Keratinocyte (primary cell): ENCODE results near the gene GSTO2. TPM values are rescaled to one million over a fixed set of nuclear protein-coding genes. Genes with fewer than 3 reads are reported as not detected.

ENCODE experiments used
- DNase-seq: peaks from one replicate; pipeline ENCODE4 v3.0.0-alpha.2; 2011; ENCODE audit warnings: low read depth, missing footprints, low spot score
- FAIRE-seq: peaks from 2 replicates; lab custom pipeline; 2011; peaks lifted over from hg19 to GRCh38; lab: Jason Lieb, UNC
- H2AFZ ChIP-seq: 2 replicates; pipeline ENCODE4 v1.6.0; 2012; ENCODE audit warnings: low read length, control low read depth, inconsistent platforms; ENCODE audit not compliant: control insufficient read depth
- H3K27ac ChIP-seq: 2 replicates; pipeline ENCODE4 v1.5.1; 2011; ENCODE audit warnings: low read length; ENCODE audit not compliant: control insufficient read depth, insufficient read depth
- H3K27me3 ChIP-seq: 3 replicates; pipeline ENCODE4 v1.6.0; 2011; ENCODE audit warnings: low read length; ENCODE audit not compliant: control insufficient read depth, insufficient read depth; ENCODE audit errors: extremely low read depth
- H3K36me3 ChIP-seq, 2 experiments: 2 replicates in 1 of 2; 3 replicates in 1 of 2; pipeline ENCODE4 v1.5.1; 2011; ENCODE audit warnings: low read length in 2 of 2, mild to moderate bottlenecking in 1 of 2; ENCODE audit not compliant: control insufficient read depth in 2 of 2, insufficient read depth in 2 of 2; ENCODE audit errors: extremely low read depth in 1 of 2
- H3K4me1 ChIP-seq: 3 replicates; pipeline ENCODE4 v1.5.1; 2011; ENCODE audit warnings: low read length; ENCODE audit not compliant: control insufficient read depth, insufficient read depth; ENCODE audit errors: extremely low read depth
- H3K4me2 ChIP-seq: 3 replicates; pipeline ENCODE4 v1.6.0; 2011; ENCODE audit warnings: low read depth, low read length; ENCODE audit not compliant: control insufficient read depth, insufficient read depth; ENCODE audit errors: extremely low read depth
- H3K4me3 ChIP-seq, 3 experiments: fragments of 200-600 bp in 1 of 3; sonication (generic) in 1 of 3; 2 replicates in 2 of 3; 3 replicates in 1 of 3; pipeline ENCODE4 v1.5.1; 2011 to 2016; ENCODE audit warnings: low read length in 3 of 3, mild to moderate bottlenecking in 3 of 3, control low read depth in 2 of 3, inconsistent platforms in 1 of 3, low read depth in 1 of 3, mixed read lengths in 1 of 3, mixed run types in 1 of 3, moderate library complexity in 1 of 3; ENCODE audit not compliant: control insufficient read depth in 2 of 3, insufficient read depth in 2 of 3; ENCODE audit errors: extremely low read depth in 1 of 3
- H3K79me2 ChIP-seq: 2 replicates; pipeline ENCODE4 v1.6.0; 2012; ENCODE audit warnings: low read length; ENCODE audit not compliant: control insufficient read depth, insufficient read depth
- H3K9ac ChIP-seq: 3 replicates; pipeline ENCODE4 v1.6.0; 2011; ENCODE audit warnings: low read length; ENCODE audit not compliant: control insufficient read depth, insufficient read depth; ENCODE audit errors: extremely low read depth
- H3K9me1 ChIP-seq: 3 replicates; pipeline ENCODE4 v1.6.0; 2011; ENCODE audit warnings: low read length; ENCODE audit not compliant: control insufficient read depth, insufficient read depth; ENCODE audit errors: extremely low read depth
- H3K9me3 ChIP-seq: 2 replicates; pipeline ENCODE4 v1.5.1; 2012; ENCODE audit warnings: low read depth, low read length; ENCODE audit not compliant: control insufficient read depth
- H4K20me1 ChIP-seq: 3 replicates; pipeline ENCODE4 v1.6.0; 2011; ENCODE audit warnings: low read length; ENCODE audit not compliant: control insufficient read depth, insufficient read depth; ENCODE audit errors: extremely low read depth
- CTCF ChIP-seq, 3 experiments: IDR thresholded peaks in 1 of 3; conservative IDR thresholded peaks in 1 of 3; optimal IDR thresholded peaks in 1 of 3; 2 replicates in 2 of 3; 3 replicates in 1 of 3; pipeline versions ENCODE3 to v1.5.1; 2011; ENCODE audit warnings: low read length in 3 of 3, mild to moderate bottlenecking in 3 of 3, moderate library complexity in 2 of 3, control low read depth in 1 of 3, inconsistent platforms in 1 of 3; ENCODE audit not compliant: insufficient read depth in 2 of 3; ENCODE audit errors: extremely low read depth in 1 of 3
- EZH2 ChIP-seq: IDR thresholded peaks from one replicate; pipeline ENCODE4 v1.6.1; 2012; ENCODE audit warnings: inconsistent platforms, mild to moderate bottlenecking, low read length, moderate library complexity
- dilution Hi-C: fragments of 300-500 bp; cut with MboI; formaldehyde crosslinking; loops from one replicate; pipeline ENCODE4 v1.7.0; 2020; ENCODE audit warnings: low sequenced_read_pairs; ENCODE audit not compliant: extremely low pct_ligation_motif_present
- polyA plus RNA-seq, 5 experiments: library from polyadenylated mRNA; depleted of rRNA in 3 of 5; stranded (reverse) in 3 of 5; stranded (forward) in 1 of 5; unstranded in 1 of 5; fragments of >200 nt; gene quantifications; 1 replicate in 1 of 5; 2 replicates in 3 of 5; 3 replicates in 1 of 5; pipeline versions ENCODE4 v1.2.1 to v1.2.3, GENCODE V29; 2011 to 2012; ENCODE audit warnings: missing spikeins in 2 of 5, low read depth in 1 of 5, low replicate concordance in 1 of 5

Gene GSTO2
- polyA plus RNA-seq, 1 donor (not counting 4 experiments of a cell fraction or from before 2014, with no cell fraction given): 56.9 TPM

GRCh38 chr10:104223304-104223703 lies 45.7 kb upstream of the GSTO2 start:
- peaks cover 7% of the 10 kb centered on the region for H3K27me3 ChIP-seq
- DNase-seq (no peak), FAIRE-seq (no peak)
- no peaks in the 10 kb centered on the region for H4K20me1 ChIP-seq
- H3K4me1 ChIP-seq: no peaks in the 10 kb centered on the region
- H3K9me1 ChIP-seq: no peaks in the 10 kb centered on the region
- no peaks in the 10 kb centered on the region for H3K9me3 ChIP-seq
- TF ChIP-seq EZH2: no peak
- TF ChIP-seq CTCF (optimal IDR thresholded peaks at IDR 0.05 in 1 of 3, IDR thresholded peaks at IDR 0.05 in 1 of 3, conservative IDR thresholded peaks at IDR 0.05 in 1 of 3; ENCODE audit: extremely low read depth in 1 of 3, insufficient read depth in 2 of 3, low read length in 3 of 3): no peak
- no peaks in the 10 kb centered on the region for H3K79me2 ChIP-seq
- no peak overlapping the region for H3K4me2 ChIP-seq
- dilution Hi-C loops: no loop called here
- no peaks in the 10 kb centered on the region for H3K36me3 ChIP-seq
- no peak overlapping the region for H3K27ac ChIP-seq
- no peak overlapping the region for H2AFZ ChIP-seq
- no peak overlapping the region for H3K9ac ChIP-seq
- no peak overlapping the region for H3K4me3 ChIP-seq

- no peak overlapping the region for H3K9ac ChIP-seq
- H3K4me3 ChIP-seq: no peak overlapping the region
- H2AFZ ChIP-seq: no peak overlapping the region
- dilution Hi-C loops: no loop called here
- H3K9me3 ChIP-seq: no peaks in the 10 kb centered on the region
- H3K36me3 ChIP-seq: no peaks in the 10 kb centered on the region
- H3K9me1 ChIP-seq: no peaks in the 10 kb centered on the region
- no peak overlapping the region for H3K4me2 ChIP-seq
- FAIRE-seq (no peak), DNase-seq (no peak)
- H3K4me1 ChIP-seq: no peaks in the 10 kb centered on the region
- no peaks in the 10 kb centered on the region for H3K79me2 ChIP-seq
- H4K20me1 ChIP-seq: no peaks in the 10 kb centered on the region
- H3K27me3 ChIP-seq: no peaks in the 10 kb centered on the region
- no peak overlapping the region for H3K27ac ChIP-seq
- TF ChIP-seq CTCF (optimal IDR thresholded peaks at IDR 0.05 in 1 of 3, IDR thresholded peaks at IDR 0.05 in 1 of 3, conservative IDR thresholded peaks at IDR 0.05 in 1 of 3; ENCODE audit: extremely low read depth in 1 of 3, insufficient read depth in 2 of 3, low read length in 3 of 3): no peak
- no peak for TF ChIP-seq EZH2
Observed at GRCh38 chr10:104230490-104230889, 38.5 kb upstream of the GSTO2 start.
